ENCODE measurements around the gene ECI2. TPM values are rescaled to one million over a fixed set of nuclear protein-coding genes. Genes with fewer than 3 reads are reported as not detected.

The ECI2 gene
- total and polyA plus RNA-seq, 2 donors (not counting 3 experiments of a cell fraction or from before 2014, with no cell fraction given) = 33.5 to 91.0 TPM

GRCh38 chr6:4135665-4136353 lies 434 bp upstream of the ECI2 start:
- Histone ChIP-seq H3K9me3 (replicated peaks; ENCODE audit: control insufficient read depth, insufficient read depth, low read length) (no peaks in the 10 kb centered on the region), H3K79me2 (ENCODE audit: control insufficient read depth, insufficient read depth, low read length) (peaks cover 39% of the 10 kb centered on the region), H3K9ac (replicated peaks; ENCODE audit: extremely low read depth, insufficient read depth, low read length) (peak overlapping the region; percentile 45), H3K36me3 (ENCODE audit: control insufficient read depth in 2 of 2, extremely low read depth in 1 of 2, insufficient read depth in 2 of 2, low read length in 2 of 2) (peaks cover 0 to 2% of the 10 kb centered on the region in 2 experiments), H2AFZ (ENCODE audit: low read depth, low read length) (peak overlapping the region; percentile 86), H3K4me3 (replicated peaks in 1 of 3; ENCODE audit: insufficient read depth in 1 of 3, low read depth in 1 of 3, low read length in 3 of 3) (peak overlapping the region; percentile 48 to 75 (median 72)), H3K27me3 (ENCODE audit: control insufficient read depth in 2 of 2, insufficient read depth in 2 of 2, low read length in 2 of 2) (no peaks in the 10 kb centered on the region), H4K20me1 (replicated peaks; ENCODE audit: control insufficient read depth, extremely low read depth, insufficient read depth, low read length) (no peaks in the 10 kb centered on the region), H3K4me1 (ENCODE audit: control insufficient read depth, extremely low read depth, insufficient read depth, low read length) (peaks cover 22% of the 10 kb centered on the region), H3K4me2 (ENCODE audit: insufficient read depth, low read length) (peak overlapping the region; percentile 85), H3K9me1 (replicated peaks; ENCODE audit: control insufficient read depth, extremely low read depth, insufficient read depth, low read length) (no peaks in the 10 kb centered on the region), H3K27ac (ENCODE audit: insufficient read depth, low read depth, low read length) (peak overlapping the region; percentile 24)
- DNase-seq (ENCODE audit: low read depth, low spot score) = peak; percentile 92
- POLR2A ChIA-PET = interaction anchor here (0.6 to 1.2 kb wide), 8 partner anchors 15 to 692 kb away, joined by 4 to 12 read pairs (median 7); a partner anchor contains a TSS
- intact Hi-C loops (cut with micrococcal nuclease) (loop anchor here (1.0 to 10.0 kb wide), 4 partner anchors 19 to 391 kb away; a partner anchor contains a TSS), dilution Hi-C loops (cut with MboI; ENCODE audit: extremely low pct_ligation_motif_present, low sequenced_read_pairs) (no loop called here)
- FAIRE-seq = peak; percentile 78
- CTCF ChIA-PET = interaction anchor here (0.7 to 5.7 kb wide), 14 partner anchors 9 to 1134 kb away, joined by 3 to 35 read pairs (median 8); a partner anchor contains a TSS
- BruUV-seq (replicated peaks) = no TSS peak
- no peak for TF ChIP-seq JUN (IDR thresholded peaks at IDR 0.05; ENCODE audit: borderline replicate concordance, insufficient read depth, insufficient read length, low read depth)
- peak; percentile 68 for TF ChIP-seq POLR2AphosphoS5 (IDR thresholded peaks at IDR 0.05; ENCODE audit: insufficient read depth, low read depth, low read length)
- TF ChIP-seq CTCF (IDR thresholded peaks at IDR 0.05; ENCODE audit: extremely low read depth in 1 of 2, insufficient read depth in 1 of 2, low read depth in 1 of 2, low read length in 2 of 2) = no peak
- no peak for TF ChIP-seq GATA2 (IDR thresholded peaks at IDR 0.05; ENCODE audit: insufficient read depth, insufficient read length, low read depth, low read length)
- peak; percentile 58 for TF ChIP-seq POLR2A (IDR thresholded peaks at IDR 0.05; ENCODE audit: low read depth, low read length)
